Suppressor macrophage treated with lipopolysaccharide for 4 hours (primary cell): ENCODE measurements around the gene RAB11A.

ENCODE experiments used
- DNase-seq: peaks from one replicate; pipeline ENCODE4 v3.0.0-alpha.2; 2020

The RAB11A gene

DNA sequence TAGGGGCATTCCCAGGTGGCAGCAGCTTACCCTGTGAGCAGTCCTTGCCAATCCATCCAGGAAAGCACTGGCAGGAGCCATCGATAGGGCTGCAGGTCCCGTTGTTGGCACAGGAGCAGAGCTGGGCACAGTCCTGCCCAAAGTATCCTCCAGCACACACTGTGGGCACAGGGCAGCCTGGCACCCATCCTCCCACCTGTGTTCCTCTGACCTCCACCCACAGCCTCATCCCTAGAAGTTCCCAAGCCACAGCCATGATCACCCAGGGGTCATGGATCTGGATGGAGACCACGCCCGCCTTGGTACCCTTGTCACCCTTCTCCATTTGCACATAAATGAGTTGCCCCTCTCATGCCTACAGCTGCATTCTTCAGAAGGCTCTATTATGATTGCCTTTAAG, 48.6 kb downstream of the RAB11A start:
- DNase-seq = no peak

DNA sequence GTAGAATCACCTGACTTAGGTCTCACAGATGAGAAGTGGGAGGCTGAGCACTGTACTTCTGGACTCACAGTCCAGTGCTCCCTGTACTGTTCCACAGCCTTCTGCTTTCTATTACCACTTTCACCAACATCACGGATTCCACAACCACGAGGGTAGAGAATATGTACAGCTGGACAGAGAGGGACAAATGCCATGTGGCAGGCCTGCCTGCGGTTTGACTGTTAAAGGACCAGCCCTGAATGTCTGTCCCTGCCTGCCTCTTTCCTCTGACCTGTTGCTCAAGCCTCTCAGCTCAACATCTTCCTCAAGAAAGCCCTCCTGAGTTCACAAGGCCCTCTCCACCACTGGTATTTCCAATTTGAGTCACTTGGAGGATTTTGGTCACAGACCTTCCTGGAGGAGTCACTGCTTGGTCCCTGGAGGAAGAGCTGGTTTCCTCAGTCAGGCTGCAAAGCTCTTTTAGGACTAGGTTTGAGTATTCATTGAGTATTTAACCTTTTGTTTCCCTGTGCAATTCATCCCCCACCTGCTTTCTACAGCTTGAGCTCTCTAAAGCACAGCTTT, 49.1 kb downstream of the RAB11A start:
- DNase-seq = peak; percentile 13

DNA sequence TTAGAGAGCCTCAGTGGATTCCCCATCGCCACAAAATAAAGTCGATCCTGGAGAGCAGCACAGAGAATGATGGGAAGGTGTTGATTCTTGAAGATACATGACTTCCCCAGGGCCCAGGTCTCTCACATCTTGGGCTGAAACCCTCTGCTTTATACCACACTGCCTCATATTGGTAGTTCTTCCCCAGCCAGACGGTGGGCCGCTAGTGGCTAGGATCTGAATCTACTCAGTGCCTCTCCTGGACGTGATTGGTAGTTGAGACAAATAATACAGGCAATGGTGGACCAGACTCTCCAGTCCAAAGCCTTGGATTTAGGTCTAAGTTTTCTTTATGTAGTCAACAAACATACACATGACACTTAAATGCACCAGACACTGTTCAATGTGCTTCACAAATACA, 49.7 kb downstream of the RAB11A start:
- no peak for DNase-seq

DNA sequence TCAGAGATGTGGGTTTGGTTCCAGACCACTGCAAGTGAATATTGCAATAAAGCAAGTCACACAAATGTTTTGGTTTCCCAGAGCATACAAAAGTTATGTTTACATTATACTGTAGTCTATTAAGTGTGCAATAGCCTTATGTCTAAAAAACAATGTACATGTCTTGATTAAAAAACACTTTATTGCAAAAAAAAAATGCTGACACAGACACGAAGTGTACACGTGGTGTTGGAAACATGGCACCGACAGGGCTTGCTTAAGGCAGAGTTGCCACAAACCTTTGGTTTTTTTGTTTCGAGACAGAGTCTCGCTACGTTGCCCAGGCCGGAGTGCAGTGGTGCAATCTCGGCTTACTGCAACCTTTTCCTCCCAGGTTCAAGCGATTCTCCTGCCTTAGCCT, 50.1 kb downstream of the RAB11A start:
- no peak for DNase-seq

DNA sequence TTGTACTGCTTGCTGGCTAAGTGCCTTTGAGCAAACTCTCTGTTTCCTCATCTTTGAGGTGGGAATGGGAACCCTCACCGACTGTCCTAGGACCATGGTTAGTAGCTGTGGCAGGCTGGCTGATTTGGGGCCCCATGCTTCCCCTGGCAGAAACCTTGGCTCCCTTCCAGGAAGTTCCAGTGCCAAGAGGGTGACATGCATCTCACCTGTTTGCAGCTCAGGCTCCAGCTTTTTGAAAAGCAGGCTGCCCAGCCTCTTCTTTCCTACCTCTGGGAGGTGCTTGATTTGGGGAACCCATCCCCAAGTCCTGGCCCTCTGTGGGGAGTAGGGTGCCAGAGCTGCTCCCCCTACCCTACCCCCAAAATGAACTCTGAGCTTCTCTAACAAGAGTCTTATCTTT, 50.8 kb downstream of the RAB11A start:
- DNase-seq = no peak

DNA sequence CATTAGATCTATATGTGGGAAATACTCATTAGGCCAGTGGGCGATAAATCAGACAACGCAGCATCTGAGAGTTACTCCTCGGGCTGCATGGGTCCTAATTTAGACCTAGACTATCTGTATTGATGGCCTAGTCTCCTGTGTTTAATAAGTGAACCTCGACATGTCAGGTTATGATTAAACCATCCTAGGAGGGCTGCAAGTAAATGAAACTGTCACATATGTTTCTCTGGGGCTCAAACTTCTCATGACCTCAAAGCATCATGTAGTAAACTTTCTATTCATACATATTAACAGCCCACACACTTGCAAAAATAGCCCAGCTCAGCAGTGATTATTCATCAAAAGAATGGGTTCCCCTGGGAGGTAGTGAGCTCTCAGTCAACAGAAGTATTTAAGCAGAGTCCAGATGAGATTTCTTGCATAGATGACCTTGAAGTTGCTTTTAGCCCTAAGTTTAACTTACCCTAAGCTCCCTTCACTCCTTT, 51.6 kb downstream of the RAB11A start:
- no peak for DNase-seq

DNA sequence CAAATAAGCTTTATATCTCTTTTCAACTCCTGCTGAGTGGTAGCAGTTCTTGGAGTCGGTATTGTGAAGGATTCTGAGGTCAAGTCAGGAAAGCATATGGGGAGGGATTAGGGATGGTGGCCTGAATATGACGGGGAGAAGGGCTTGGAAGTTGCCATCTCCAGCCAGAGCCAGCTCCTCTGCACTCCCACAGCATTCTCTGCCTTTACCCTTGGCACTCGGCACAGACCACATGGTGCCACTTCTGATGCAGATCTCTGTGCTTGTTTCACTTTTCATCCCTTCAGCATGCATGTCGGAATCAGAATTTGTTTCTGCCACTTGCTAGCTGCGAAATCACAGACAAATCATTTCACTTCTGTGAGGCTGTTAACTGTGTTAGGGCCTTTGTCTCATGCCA, 52.5 kb downstream of the RAB11A start:
- no peak for DNase-seq

DNA sequence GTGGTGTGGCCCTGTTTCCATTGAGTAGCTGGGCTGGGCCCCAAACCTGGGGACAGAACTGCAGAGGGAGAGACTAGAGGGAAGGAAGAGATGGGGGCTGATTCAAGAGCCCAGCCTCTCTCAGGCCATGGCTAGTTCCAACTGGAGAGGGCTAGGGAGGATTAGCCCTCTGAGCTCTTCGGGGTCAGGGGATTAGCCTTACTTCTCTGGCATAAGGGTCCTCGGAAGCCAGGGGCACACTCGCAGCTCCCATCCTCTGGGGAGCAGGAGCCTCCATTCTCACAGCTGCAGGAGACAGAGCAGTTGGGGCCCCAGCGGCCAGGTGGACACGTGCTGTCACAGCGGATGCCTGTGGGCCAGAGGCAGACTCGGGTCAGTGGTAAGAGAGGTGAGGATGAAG, 53.3 kb downstream of the RAB11A start:
- no peak for DNase-seq

DNA sequence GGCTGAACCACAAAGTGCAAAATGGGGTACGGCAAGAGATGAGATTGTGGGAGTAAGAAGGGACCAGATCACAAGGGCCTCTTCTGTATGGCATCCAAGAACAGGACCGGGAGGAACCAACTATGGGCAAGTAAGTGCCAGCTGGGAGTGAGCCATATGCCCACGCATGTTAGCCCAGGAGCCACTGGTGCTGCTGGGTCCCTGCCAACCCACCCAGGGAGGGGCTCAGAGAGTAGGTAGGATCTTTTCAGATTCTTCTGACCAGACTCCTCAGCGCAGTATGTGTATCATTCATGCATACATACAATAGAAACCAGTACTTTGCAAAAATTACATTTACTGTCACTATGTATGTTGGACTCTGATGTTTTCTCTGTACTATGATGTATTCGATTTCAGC, 54.0 kb downstream of the RAB11A start:
- DNase-seq = no peak

DNA sequence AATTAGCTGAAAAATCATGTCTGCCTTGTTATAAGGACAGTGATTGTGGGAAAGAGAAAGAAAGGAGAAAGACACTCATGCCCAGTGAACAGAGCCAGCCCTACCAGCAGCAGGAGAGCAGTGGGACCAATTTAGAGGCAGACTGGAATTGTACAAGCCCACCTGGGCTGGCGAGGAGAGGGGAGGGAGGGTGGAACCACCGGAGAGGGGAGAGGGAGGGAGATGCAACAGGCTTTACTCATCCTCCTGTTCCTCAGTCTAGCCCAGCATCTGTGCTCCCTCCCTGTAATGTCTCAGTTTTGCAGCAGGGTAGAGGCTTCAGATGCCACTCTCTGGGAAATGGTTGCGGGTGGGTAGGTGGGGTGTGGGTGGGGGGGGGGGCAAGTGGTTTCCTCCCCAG, 54.7 kb downstream of the RAB11A start:
- DNase-seq = no peak

DNA sequence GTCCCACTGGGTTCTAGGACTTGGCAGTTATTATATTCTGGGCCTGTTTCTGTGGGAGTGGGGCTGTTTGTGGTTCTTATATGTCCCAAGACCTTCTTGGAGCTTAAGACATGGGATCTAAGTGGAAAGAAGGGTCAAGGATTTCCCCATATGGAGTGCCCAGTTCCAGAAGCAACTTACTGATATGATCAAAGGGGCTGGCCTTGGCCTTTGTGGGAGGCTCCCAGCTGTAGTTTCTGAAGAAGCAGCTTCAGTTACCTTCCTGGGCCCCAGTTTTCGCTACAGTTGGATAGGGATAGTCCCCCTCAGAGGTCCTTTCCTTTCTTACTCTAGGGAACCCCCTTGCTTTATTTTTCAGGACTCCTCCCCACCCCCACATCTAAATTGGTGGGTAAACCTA, 56.0 kb downstream of the RAB11A start:
- DNase-seq = no peak

DNA sequence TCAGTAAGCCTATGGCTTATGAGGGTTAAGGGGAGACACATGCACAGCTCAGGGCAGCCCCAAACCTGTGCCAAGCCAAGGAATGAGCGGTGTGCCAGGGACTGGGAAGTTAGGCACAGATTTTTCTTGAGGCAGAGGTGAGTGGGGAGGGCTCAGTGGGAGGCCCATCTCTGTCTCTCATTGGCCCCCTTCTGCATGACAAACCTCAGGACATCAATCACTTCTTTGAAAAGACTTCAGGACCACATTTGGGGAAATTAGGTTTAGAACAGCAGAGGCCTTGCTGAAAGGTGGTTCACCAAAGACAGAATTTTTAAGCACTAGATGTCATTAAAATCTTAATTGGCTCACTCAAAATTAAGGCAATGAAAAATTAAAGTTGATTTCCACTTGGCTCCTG, 57.2 kb downstream of the RAB11A start:
- no peak for DNase-seq

DNA sequence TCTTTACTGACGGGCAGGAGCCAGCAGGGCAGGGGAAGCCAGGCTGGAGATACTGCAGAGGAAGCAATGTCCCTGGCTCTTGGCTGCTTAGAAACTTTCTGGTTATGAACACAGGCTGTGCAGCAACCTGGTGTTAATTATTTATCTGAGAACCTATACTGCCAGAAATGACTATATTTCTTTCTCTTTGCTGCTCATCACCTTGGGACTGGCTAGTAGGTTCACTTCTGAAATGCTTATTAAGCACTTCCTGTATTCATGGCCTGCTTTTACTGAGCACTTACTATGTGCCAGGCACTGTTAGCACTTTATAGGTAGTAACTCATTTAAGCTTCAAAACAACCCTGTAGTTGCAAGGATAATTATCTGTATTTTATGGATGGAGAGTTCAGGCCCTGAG, 57.6 kb downstream of the RAB11A start:
- no peak for DNase-seq

DNA sequence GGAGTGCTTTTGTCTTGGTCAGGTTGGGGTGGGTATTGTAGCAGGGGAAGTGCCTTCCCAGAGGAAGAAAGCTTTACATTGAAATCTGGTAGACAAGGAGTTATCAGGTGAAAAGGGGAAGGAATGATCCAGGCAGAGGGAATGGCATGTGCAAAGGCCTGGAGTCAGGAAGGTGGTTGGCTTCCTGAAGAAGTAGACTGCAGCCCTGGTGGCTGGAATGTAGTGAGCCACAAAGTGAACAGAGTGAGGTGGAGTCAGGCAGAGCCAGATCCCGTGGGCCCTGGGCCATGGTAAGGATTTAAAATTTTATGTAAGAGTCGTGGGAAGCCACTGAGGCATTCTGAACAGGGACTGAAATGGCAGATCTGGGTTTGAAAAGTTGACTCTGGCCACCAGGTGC, 58.3 kb downstream of the RAB11A start:
- no peak for DNase-seq

DNA sequence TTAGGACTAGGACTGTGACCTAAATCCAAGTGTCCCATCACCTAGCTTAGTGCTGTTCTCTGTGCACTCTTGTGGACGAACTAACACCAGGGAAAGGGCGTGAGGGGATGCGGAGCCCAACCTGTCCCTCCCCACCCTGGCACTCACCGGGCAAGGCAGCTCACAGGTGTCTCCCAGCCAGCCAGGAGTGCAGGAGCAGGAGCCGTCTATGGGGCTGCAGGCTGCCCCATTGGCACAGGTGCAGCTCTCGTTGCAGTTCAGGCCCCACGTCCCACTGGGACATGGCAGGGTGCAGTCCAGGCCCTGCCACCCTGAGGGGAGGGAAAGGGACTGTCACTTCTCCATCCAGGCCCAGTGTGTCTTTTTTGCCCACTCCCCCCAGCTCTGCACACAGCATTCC, 60.3 kb downstream of the RAB11A start:
- no peak for DNase-seq

DNA sequence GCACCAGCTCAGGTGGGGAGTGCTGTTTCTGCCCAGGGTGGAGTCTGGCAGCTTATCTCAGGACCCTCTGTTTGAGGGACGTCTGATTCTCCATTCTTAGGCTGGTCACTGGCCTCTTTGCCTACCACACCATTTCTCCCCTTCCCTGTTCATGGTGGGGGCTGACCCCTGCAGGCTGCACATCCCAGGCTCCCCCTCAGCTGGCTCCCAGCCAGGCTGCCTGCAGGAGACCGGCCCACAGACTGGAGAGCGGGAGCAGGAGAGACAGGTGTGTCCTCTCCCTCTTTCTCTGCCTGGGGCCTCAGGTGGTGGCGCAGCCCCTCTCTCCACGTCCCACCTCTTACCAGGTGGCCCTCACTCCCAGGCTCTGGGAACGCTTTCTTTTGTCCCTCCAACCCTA, 60.8 kb downstream of the RAB11A start:
- no peak for DNase-seq

DNA sequence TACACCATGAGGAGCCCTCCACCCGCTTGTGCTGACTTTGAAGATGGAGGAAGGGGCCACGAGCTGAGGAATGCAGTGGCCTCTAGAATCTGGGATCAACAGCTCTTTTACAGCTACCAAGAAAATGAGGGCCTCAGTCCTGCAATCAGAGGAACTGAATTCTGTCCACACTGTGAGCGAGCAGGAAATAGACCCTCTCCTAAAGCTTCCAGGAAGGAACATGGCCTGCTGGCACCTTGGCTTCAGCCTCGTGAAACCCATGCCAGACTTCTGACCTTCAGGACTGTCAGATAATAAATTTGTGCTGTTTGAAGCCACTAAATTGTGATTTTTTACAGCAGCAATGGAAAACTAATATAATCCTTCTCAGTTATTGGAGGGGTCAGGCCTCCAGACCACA, 61.9 kb downstream of the RAB11A start:
- no peak for DNase-seq

DNA sequence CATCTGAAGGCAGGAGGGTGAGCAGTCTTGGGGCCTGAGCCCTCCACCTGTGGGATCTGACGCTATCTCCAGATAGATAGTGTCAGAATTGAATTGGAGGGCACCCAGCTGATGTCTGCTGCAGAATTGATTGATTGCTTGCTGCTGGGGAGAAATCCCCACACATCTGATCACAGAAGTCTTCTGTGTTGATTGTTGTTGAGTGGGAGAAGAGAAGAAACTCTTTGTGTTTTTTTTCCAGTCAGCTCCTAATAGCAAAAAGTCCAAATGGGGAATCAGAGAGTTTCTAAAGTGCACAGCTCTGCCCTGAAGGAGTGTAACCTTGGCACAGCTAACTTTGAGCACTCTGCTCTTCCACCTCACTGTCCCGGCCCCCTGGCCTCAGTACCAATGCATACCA, 66.1 kb downstream of the RAB11A start:
- DNase-seq = no peak

DNA sequence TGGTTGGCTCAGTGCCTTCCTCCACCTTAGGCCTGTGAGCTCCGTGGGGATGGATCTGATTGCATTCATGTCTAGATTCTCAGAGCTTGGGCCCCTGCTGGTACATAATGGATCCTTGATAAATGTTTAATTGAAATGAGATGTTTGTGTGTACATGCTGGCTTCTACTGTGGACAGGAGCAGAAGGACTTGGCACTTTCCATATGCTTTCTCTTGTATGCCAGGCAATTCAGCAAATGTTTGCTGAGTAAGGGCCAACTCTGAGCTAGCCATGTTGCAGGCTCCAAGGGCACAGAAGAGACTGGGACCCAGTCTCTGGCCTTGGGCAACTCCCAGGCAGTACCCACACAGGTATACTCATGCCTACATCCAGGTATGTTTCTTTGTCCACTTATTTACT, 67.0 kb downstream of the RAB11A start:
- DNase-seq = no peak

DNA sequence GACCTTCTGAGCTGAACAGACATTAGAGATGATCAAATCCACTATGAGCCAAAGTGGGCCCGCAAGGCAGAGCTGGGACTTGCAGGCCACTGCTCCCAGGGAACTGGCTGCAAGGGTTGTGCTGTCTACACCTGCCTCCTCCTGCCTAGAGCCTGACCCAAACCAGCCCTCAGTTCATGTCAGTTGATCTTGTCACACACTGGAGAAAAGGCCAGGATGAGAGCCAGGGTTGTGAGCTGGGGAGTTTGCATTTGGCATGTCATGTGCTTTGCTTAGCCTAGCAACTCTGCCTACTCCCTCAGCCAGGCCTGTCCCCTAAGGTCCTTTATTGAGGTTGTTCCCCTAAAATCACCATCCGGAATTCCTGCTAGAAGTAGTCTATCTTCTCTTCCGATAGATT, 67.8 kb downstream of the RAB11A start:
- DNase-seq = no peak

DNA sequence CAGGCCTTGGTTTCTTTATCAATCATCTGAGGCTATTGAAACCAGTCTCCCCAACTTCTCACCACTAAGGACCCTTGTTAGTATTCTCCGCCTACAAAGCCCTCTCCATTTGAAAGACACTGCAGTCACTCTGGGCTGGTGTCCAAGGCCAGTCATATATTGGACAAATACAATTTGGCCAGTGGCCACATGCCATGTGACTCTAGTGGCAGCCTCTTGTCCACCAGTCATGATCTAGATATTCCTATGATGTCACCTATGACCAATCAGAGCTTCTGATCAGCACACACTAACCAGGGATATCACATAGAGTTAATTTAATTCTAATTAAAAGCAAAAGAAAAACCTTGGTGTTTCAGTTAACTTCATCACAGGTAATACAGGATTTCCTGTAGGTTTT, 68.2 kb downstream of the RAB11A start:
- no peak for DNase-seq

DNA sequence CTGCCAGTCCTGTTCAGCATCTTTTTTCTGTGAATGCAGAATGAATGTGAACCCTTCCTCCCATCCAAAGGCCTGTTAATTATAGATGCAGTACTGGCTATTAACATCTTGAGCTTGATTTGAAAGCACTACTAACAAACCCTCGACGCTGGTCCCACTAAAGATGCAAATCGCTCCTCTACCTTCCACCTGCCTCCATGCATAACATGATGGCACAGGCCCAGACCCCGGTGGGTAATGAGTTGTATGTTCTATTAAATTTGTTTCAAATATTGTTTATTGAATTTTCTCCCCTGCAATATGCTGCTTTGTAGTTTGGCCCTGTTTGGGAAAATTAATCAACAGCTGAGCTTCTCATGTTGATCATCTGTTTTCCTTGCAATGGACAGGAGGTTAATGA, 69.3 kb downstream of the RAB11A start:
- DNase-seq = no peak

DNA sequence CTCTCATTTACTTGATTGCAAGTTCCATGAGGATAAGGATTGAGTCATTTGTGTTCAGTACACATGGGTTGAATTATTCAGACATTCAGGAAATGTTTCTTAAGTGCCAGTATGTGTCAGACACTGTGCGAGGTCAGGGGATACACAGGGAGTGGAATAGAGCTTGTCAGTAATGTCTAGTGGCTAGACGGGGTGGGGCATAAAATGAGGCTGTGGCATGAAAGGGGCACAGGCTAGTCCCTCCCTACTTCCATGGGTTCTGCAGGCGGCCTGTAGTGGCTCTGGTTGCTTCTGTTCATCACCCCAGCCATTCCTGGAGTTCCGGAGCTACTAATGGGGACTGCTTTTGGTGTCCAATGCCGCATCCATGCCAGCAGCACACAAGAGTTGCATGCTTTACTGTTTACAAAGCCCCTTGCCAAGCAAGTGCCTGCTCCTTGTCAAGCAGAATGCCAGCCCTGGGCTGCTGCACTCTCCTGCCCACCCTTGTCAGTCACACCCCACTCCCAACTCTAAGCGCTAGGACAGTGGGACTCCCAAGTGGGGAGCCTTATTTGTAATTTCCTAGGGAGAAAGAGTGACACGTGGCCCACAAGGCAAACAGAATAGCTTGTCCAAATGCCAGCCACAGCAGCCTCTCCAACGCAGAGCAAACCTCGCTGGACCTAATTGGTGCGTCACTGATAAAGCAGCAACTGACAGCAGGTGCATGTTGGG, 70.8 kb downstream of the RAB11A start:
- DNase-seq = peak; percentile 7

DNA sequence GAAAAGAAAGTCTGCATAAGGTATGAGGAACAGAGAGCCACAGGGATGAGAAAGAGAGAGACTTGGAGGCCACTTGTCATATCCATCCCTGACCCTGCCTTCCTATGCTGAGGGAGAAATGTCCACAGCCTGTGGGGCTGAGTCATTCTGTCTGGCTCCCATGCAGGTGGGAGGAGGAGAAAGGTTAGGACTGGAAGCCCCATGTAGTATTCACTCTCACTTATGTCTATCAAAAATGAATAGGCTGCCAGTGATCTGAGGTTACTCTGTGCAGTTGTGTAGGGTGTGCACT, 71.3 kb downstream of the RAB11A start:
- no peak for DNase-seq
